Transverse colon (tissue), 4 donors: ENCODE data around the gene NUTF2. TPM values are rescaled to one million over a fixed set of nuclear protein-coding genes. Genes with fewer than 3 reads are reported as not detected.
A peak's percentile ranks its signal among the peaks of the same experiment; 100 is the strongest.

Experiments
- DNase-seq: peaks from one replicate; pipeline ENCODE4 v3.0.0-alpha.2; 2019
- H3K27ac ChIP-seq, 4 donors: fragments of 200-600 bp; sonication (generic); 2 replicates each; pipeline ENCODE4 v1.5.1; 2016 to 2018; ENCODE audit warnings: inconsistent platforms in 4 of 4
- H3K27me3 ChIP-seq: fragments of 200-600 bp; sonication (generic); 2 replicates; pipeline ENCODE4 v1.5.1; 2017; ENCODE audit warnings: inconsistent platforms
- H3K36me3 ChIP-seq, 4 donors: fragments of 200-600 bp; sonication (generic); 2 replicates each; pipeline ENCODE4 v1.5.1; 2017 to 2019; ENCODE audit warnings: inconsistent platforms in 4 of 4
- H3K4me1 ChIP-seq, 4 donors: fragments of 200-600 bp; sonication (generic); 2 replicates each; pipeline ENCODE4 v1.5.1; 2017 to 2020; ENCODE audit warnings: inconsistent platforms in 4 of 4
- H3K4me3 ChIP-seq, 4 donors: fragments of 200-600 bp; sonication (generic); 1 replicate in 1 of 4; 2 replicates in 3 of 4; pipeline versions ENCODE4 v1.5.1 to v1.6.1; 2017 to 2019; ENCODE audit warnings: inconsistent platforms in 4 of 4
- H3K9me3 ChIP-seq, 2 donors: fragments of 200-600 bp; sonication (generic); 2 replicates each; pipeline ENCODE4 v1.5.1; 2017 to 2019; ENCODE audit warnings: inconsistent platforms in 2 of 2
- EP300 ChIP-seq: sonication (generic); formaldehyde crosslinking; IDR thresholded peaks from one replicate; pipeline ENCODE4 v1.6.1; 2017; ENCODE audit warnings: antibody characterized with exemption, low read depth
- POLR2A ChIP-seq: fragments of 450-650 bp; IDR thresholded peaks from one replicate; pipeline ENCODE4 v1.6.1; 2016; ENCODE audit warnings: antibody characterized with exemption, mild to moderate bottlenecking, moderate library complexity
- POLR2AphosphoS5 ChIP-seq, 3 donors: sonication (generic); formaldehyde crosslinking; IDR thresholded peaks; one replicate each; pipeline ENCODE4 v1.6.1; 2016; ENCODE audit warnings: antibody characterized with exemption in 3 of 3
- whole genome bisulfite sequencing, 2 donors: methylation state at CpG; one replicate each; pipeline ENCODE4 v1.1.5; 2018; ENCODE audit warnings: low coverage in 1 of 2; 5-methylcytosine and 5-hydroxymethylcytosine counted together
- in situ Hi-C, 4 donors: fragments of 200-750 bp; cut with MboI; loops; one replicate each; pipeline versions ENCODE4 v1.15.0 to v1.15.1; 2017; ENCODE audit warnings: low sequenced_read_pairs in 3 of 4, low pct_ligation_motif_present in 1 of 4, low pct_unique_long_range_greater_than_20kb in 1 of 4
- intact Hi-C: fragments of 100-400 bp; cut with DNase I; formaldehyde crosslinking; loops from one replicate; pipeline ENCODE4 v1.15.1; 2023; ENCODE audit warnings: low total_unique reads
- small RNA-seq, 4 donors: library from RNA; depleted of rRNA; stranded (forward); fragments of <200 nt; gene quantifications; one replicate each; pipeline ENCODE3, GENCODE V24; 2016
- total RNA-seq, 4 donors: library from RNA; depleted of rRNA; stranded (reverse); fragments of >200 nt; gene quantifications; one replicate each; pipeline ENCODE4 v1.1.0, GENCODE V29; 2016
- TF ChIP-seq, protein P1 (sequence below), 5 experiments: fragments of 200-600 bp in 3 of 5; fragments of 450-650 bp in 2 of 5; sonication (generic) in 3 of 5; IDR thresholded peaks; 1 replicate in 2 of 5; 2 replicates in 3 of 5; pipeline ENCODE4 v1.5.1; 2016 to 2017; ENCODE audit warnings: antibody characterized with exemption in 5 of 5, inconsistent platforms in 3 of 5, mild to moderate bottlenecking in 2 of 5, moderate library complexity in 1 of 5

The NUTF2 gene
- total RNA-seq, 4 donors from 2014 or later: 75.2 to 131 (median 89.0) TPM

DNA sequence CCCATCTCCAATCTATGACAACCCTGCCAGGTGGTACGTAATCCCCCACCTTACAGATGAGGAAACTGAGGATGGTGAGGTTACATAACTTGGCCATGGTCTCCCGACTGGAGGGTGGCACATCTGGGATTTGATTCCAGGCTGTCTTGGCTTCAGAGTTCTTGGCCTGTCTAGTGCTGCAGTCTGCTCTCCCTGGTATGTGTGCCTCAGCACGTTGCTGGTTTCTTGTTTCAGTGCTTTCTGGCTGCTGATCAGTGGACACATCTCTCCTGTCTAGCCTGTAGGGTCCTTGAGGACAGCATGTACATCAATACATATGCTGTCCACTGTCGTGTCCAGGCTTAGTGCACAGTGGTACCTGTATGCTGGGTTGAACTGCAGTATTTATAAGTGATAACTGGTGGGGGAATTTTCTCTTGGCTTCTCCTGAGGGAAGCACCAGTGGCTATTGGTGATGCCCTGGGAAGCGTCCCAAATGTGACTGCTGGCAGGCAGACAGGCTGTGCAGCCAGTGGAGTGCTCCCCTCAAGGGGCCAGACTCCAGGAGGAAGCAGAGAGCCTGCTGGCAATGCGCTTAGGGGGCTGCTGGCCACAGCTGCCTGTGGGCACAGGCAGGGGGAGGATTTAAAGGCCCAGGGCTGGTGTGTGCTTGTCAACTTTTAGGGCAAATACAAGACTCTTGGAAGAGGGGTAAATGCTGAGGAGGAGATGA lies 70.6 kb downstream of the NUTF2 start:
- Histone ChIP-seq H3K27me3 (no peaks in the 10 kb centered on the region), H3K4me1 (peaks cover 6 to 31% (median 14%) of the 10 kb centered on the region in 4 donors), H3K36me3 (no peaks in the 10 kb centered on the region), H3K9me3 (no peaks in the 10 kb centered on the region), H3K27ac (peak overlapping the region; percentile 10 to 54 (median 32)), H3K4me3 (no peak overlapping the region)
- DNase-seq: no peak
- 67% methylated on average over 6 of the region's 6 CpGs; no CpG with 5 or more reads in 1 of the 2 donors for WGBS, 2 donors
- intact Hi-C loops: no loop called here
- TF ChIP-seq POLR2A: no peak
- no peak for TF ChIP-seq POLR2AphosphoS5 (IDR thresholded peaks at IDR 0.05)
- no peak for TF ChIP-seq EP300
- TF ChIP-seq, protein P1, sequence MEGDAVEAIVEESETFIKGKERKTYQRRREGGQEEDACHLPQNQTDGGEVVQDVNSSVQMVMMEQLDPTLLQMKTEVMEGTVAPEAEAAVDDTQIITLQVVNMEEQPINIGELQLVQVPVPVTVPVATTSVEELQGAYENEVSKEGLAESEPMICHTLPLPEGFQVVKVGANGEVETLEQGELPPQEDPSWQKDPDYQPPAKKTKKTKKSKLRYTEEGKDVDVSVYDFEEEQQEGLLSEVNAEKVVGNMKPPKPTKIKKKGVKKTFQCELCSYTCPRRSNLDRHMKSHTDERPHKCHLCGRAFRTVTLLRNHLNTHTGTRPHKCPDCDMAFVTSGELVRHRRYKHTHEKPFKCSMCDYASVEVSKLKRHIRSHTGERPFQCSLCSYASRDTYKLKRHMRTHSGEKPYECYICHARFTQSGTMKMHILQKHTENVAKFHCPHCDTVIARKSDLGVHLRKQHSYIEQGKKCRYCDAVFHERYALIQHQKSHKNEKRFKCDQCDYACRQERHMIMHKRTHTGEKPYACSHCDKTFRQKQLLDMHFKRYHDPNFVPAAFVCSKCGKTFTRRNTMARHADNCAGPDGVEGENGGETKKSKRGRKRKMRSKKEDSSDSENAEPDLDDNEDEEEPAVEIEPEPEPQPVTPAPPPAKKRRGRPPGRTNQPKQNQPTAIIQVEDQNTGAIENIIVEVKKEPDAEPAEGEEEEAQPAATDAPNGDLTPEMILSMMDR (IDR thresholded peaks at IDR 0.05): no peak
- in situ Hi-C loops: no loop called here

DNA sequence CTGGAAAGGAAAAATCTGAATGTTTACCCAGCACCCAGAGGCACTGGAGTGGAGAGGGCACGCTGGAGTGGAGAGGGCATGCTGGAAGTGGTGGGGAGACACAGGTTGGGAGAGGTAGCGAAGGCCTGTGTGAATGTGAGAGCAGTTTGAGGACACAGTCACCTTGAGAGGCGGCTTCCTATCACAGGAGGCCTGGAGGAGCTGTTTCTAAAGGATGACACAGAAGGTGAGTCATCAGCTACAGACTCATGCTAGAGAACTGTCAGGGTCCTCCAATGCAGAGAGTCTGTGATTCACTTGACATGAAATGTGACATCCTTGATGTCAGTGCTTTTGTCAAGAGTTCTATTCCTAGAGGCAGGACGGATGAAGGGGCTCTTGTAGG lies 71.1 kb downstream of the NUTF2 start:
- H3K27ac ChIP-seq: peak overlapping the region; percentile 10 to 54 (median 32)
- DNase-seq: no peak
- WGBS, 2 donors: 85 to 89% methylated on average over 3 to 4 of the region's 4 CpGs
- H3K4me1 ChIP-seq: peaks cover 6 to 31% (median 14%) of the 10 kb centered on the region in 4 donors
- H3K36me3 ChIP-seq: no peaks in the 10 kb centered on the region
- no peaks in the 10 kb centered on the region for H3K27me3 ChIP-seq
- H3K9me3 ChIP-seq: no peaks in the 10 kb centered on the region
- no peak for TF ChIP-seq EP300
- TF ChIP-seq, protein P1 (IDR thresholded peaks at IDR 0.05): no peak
- no peak for TF ChIP-seq POLR2AphosphoS5 (IDR thresholded peaks at IDR 0.05)
- no peak for TF ChIP-seq POLR2A
- in situ Hi-C loops: no loop called here
- intact Hi-C loops: no loop called here
- no peak overlapping the region for H3K4me3 ChIP-seq

GRCh38 chr16:67919622-67920221 lies 73.0 kb downstream of the NUTF2 start:
- H3K27me3 ChIP-seq: no peaks in the 10 kb centered on the region
- no peak overlapping the region for H3K27ac ChIP-seq
- no peak for DNase-seq
- WGBS, 2 donors: 86 to 88% methylated on average over 2 to 6 of the region's 6 CpGs
- H3K36me3 ChIP-seq: no peaks in the 10 kb centered on the region
- H3K9me3 ChIP-seq: no peaks in the 10 kb centered on the region
- no peak overlapping the region for H3K4me3 ChIP-seq
- TF ChIP-seq, protein P1 (IDR thresholded peaks at IDR 0.05): no peak
- TF ChIP-seq POLR2A (no peak), EP300 (no peak), POLR2AphosphoS5 (IDR thresholded peaks at IDR 0.05) (no peak)
- H3K4me1 ChIP-seq: peaks cover 6 to 31% (median 14%) of the 10 kb centered on the region in 4 donors
- in situ Hi-C loops: loop anchor here in 2 of 4 donors (10.0 kb wide), 1 partner anchor 105 kb away; no protein-coding TSS in a partner anchor
- intact Hi-C loops: loop anchor here (10.0 kb wide), 1 partner anchor 105 kb away; no protein-coding TSS in a partner anchor

Small RNA genes within 50 kb of the gene (small RNA-seq; reads per million reads assigned to genes)
- gene AC040162.2 (0 reads per million in 4 donors), gene NRN1L (0 reads per million in 4 donors)

Other genes starting within 250 kb of the NUTF2 start
- gene CARMIL2, start 201.8 kb upstream of the NUTF2 start, total RNA-seq: 1 to 10 TPM in 2 of 4 donors, under 1 TPM in 1, not detected in 1; 0.96 to 9.0 (median 7.6) TPM
- 10 to 100 TPM in 3 of 4 donors, 1 to 10 TPM in 1; 2.0 to 76.3 (median 15.7) TPM for gene ACD, start 186.7 kb upstream of the NUTF2 start, total RNA-seq
- gene PARD6A, start 186.0 kb upstream of the NUTF2 start, total RNA-seq: 10 to 100 TPM in 2 of 4 donors, 1 to 10 TPM in 2; 6.3 to 36.7 (median 9.4) TPM
- 10 to 100 TPM; 12.5 to 20.9 (median 15.3) TPM for gene ENKD1, start 180.2 kb upstream of the NUTF2 start, total RNA-seq
- gene C16orf86, start 180.1 kb upstream of the NUTF2 start, total RNA-seq: 1 to 10 TPM in 3 of 4 donors, under 1 TPM in 1; 0.60 to 7.1 (median 4.4) TPM
- gene GFOD2, start 127.6 kb upstream of the NUTF2 start, total RNA-seq: 10 to 100 TPM; 21.9 to 32.2 (median 24.3) TPM
- gene RANBP10, start 40.4 kb upstream of the NUTF2 start, total RNA-seq: 10 to 100 TPM; 15.1 to 32.9 (median 19.1) TPM
- under 1 TPM in 1 of 4 donors, not detected in 3; 0.55 TPM for gene TSNAXIP1, start 40.0 kb upstream of the NUTF2 start, total RNA-seq
- 10 to 100 TPM; 24.7 to 44.1 (median 32.7) TPM for gene THAP11, start 4.6 kb upstream of the NUTF2 start, total RNA-seq
- gene CENPT, start 760 bp downstream of the NUTF2 start, total RNA-seq: 100 to 1,000 TPM in 2 of 4 donors, 10 to 100 TPM in 2; 58.2 to 248 (median 100) TPM
- gene EDC4, start 26.1 kb downstream of the NUTF2 start, total RNA-seq: 100 to 1,000 TPM in 2 of 4 donors, 10 to 100 TPM in 2; 76.4 to 162 (median 105) TPM
- gene NRN1L, start 38.0 kb downstream of the NUTF2 start, total RNA-seq: 1 to 10 TPM in 1 of 4 donors, not detected in 3; 2.5 TPM
- gene PSKH1, start 46.3 kb downstream of the NUTF2 start, total RNA-seq: 100 to 1,000 TPM in 1 of 4 donors, 10 to 100 TPM in 3; 24.1 to 132 (median 56.2) TPM
- 1 to 10 TPM in 3 of 4 donors, not detected in 1; 1.6 to 2.1 (median 1.6) TPM for gene CTRL, start 84.9 kb downstream of the NUTF2 start, total RNA-seq
- gene PSMB10, start 89.9 kb downstream of the NUTF2 start, total RNA-seq: 100 to 1,000 TPM in 1 of 4 donors, 10 to 100 TPM in 3; 65.6 to 100 (median 68.6) TPM
- gene LCAT, start 97.2 kb downstream of the NUTF2 start, total RNA-seq: 10 to 100 TPM in 1 of 4 donors, 1 to 10 TPM in 3; 2.2 to 30.7 (median 4.2) TPM
- gene SLC12A4, start 121.7 kb downstream of the NUTF2 start, total RNA-seq: 10 to 100 TPM; 18.1 to 46.4 (median 25.4) TPM
- gene DPEP3, start 133.6 kb downstream of the NUTF2 start, total RNA-seq: not detected
- gene DPEP2, start 152.6 kb downstream of the NUTF2 start, total RNA-seq: 1 to 10 TPM; 1.5 to 4.4 (median 1.5) TPM
- not detected for gene DPEP2NB, start 169.0 kb downstream of the NUTF2 start, total RNA-seq
- 10 to 100 TPM in 1 of 4 donors, 1 to 10 TPM in 3; 4.8 to 13.1 (median 6.2) TPM for gene DDX28, start 176.3 kb downstream of the NUTF2 start, total RNA-seq
- gene DUS2, start 176.4 kb downstream of the NUTF2 start, total RNA-seq: 10 to 100 TPM in 3 of 4 donors, 1 to 10 TPM in 1; 9.2 to 13.1 (median 11.2) TPM
- 100 to 1,000 TPM in 1 of 4 donors, 10 to 100 TPM in 3; 27.5 to 107 (median 41.6) TPM for gene NFATC3, start 238.4 kb downstream of the NUTF2 start, total RNA-seq